SK-N-SH (cell line): ENCODE data around the gene TMEM106C.

ENCODE experiments used
- FOXM1 ChIP-seq: IDR thresholded peaks from 2 replicates; pipeline ENCODE4 v1.4.0; 2012; ENCODE audit warnings: low read depth, mild to moderate bottlenecking
- NRF1 ChIP-seq: IDR thresholded peaks from 2 replicates; pipeline ENCODE4 v1.6.1; 2012; ENCODE audit warnings: low read depth, mild to moderate bottlenecking, low read length
- POLR2AphosphoS5 ChIP-seq: IDR thresholded peaks from 2 replicates; pipeline ENCODE4 v1.6.1; 2012; ENCODE audit warnings: low read depth, low read length
- TAF1 ChIP-seq: IDR thresholded peaks from 2 replicates; pipeline ENCODE4 v1.6.1; 2012; ENCODE audit warnings: low read depth, mild to moderate bottlenecking, low read length, moderate library complexity, borderline replicate concordance
- TF ChIP-seq, protein P1 (sequence below): fragments of 200-600 bp; sonication (generic); IDR thresholded peaks from 2 replicates; pipeline ENCODE4 v1.6.1; 2017; ENCODE audit warnings: antibody characterized with exemption, mild to moderate bottlenecking, moderate library complexity

DNA sequence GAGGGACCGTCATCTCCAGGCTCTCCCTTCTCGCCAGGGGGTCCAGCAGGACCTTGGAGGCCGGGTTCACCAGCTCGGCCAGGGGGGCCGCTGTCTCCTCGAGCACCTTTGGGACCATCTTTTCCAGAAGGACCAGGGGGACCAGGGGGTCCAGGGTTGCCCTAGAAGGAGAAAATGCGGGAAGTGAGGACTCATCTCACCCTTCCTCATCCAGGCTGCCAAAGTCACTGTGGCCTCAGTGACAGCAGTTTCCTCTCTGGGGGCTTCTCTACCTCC lies 15.1 kb downstream of the TMEM106C start:
- TF ChIP-seq, protein P1, sequence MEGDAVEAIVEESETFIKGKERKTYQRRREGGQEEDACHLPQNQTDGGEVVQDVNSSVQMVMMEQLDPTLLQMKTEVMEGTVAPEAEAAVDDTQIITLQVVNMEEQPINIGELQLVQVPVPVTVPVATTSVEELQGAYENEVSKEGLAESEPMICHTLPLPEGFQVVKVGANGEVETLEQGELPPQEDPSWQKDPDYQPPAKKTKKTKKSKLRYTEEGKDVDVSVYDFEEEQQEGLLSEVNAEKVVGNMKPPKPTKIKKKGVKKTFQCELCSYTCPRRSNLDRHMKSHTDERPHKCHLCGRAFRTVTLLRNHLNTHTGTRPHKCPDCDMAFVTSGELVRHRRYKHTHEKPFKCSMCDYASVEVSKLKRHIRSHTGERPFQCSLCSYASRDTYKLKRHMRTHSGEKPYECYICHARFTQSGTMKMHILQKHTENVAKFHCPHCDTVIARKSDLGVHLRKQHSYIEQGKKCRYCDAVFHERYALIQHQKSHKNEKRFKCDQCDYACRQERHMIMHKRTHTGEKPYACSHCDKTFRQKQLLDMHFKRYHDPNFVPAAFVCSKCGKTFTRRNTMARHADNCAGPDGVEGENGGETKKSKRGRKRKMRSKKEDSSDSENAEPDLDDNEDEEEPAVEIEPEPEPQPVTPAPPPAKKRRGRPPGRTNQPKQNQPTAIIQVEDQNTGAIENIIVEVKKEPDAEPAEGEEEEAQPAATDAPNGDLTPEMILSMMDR, result no peak
- no peak for TF ChIP-seq NRF1
- TF ChIP-seq FOXM1, result no peak
- no peak for TF ChIP-seq TAF1
- no peak for TF ChIP-seq POLR2AphosphoS5
